GM21447 (cell line): ENCODE results near the gene TXN2.
"Not testable (repeated sequence)": the region's sequence is repeated elsewhere in the genome, so short reads cannot be mapped to it uniquely, and the experiment has no call there.

ENCODE experiments used
- ATAC-seq: cut with Tn5 transposase; IDR thresholded peaks from one replicate; pipeline ENCODE4 v1.9.1; 2021; ENCODE audit not compliant: unreplicated experiment

TXN2 gene, protein sequence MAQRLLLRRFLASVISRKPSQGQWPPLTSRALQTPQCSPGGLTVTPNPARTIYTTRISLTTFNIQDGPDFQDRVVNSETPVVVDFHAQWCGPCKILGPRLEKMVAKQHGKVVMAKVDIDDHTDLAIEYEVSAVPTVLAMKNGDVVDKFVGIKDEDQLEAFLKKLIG

DNA sequence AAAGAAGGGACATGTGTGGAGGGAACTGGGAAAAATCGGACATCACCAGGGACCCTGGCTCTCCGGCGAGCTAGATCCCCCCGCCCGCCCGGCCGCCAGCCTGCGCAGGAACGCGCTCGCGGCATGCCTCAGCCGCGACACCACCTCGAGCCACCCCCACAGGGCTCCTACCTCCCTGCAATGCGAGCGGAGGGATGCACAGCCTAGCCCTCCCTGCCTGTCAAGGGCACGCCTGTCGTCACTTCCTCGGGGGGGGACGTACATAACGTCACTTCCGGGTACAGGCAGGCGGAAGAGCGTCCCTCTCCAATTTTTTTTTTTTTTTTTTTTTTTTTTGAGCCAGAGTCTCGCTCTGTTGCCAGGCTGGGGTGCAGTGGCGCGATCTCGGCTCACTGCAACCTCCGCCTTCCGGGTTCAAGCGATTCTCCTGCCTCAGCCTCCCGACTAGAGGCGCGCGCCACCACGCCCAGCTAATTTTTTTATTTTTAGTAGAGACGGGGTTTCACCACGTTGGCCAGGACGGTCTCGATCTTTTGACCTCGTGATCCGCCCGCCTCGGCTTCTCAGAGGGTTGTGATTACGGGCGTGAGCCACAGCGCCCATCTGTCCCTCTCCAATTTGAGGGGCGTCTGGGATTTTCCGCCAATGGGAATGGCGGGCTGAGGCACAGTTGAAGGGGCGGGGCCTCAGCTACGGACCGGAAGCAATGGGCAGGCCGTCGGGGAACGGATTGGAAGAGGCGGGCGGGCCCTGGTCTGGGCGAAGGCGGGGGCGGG is at the start of gene TXN2:
TSS of gene TXN2 (minus strand) at position 248 of the 776 bp plus-strand sequence. CDS start 803 bp downstream, outside the sequence.
- ATAC-seq: peak; percentile 77

DNA sequence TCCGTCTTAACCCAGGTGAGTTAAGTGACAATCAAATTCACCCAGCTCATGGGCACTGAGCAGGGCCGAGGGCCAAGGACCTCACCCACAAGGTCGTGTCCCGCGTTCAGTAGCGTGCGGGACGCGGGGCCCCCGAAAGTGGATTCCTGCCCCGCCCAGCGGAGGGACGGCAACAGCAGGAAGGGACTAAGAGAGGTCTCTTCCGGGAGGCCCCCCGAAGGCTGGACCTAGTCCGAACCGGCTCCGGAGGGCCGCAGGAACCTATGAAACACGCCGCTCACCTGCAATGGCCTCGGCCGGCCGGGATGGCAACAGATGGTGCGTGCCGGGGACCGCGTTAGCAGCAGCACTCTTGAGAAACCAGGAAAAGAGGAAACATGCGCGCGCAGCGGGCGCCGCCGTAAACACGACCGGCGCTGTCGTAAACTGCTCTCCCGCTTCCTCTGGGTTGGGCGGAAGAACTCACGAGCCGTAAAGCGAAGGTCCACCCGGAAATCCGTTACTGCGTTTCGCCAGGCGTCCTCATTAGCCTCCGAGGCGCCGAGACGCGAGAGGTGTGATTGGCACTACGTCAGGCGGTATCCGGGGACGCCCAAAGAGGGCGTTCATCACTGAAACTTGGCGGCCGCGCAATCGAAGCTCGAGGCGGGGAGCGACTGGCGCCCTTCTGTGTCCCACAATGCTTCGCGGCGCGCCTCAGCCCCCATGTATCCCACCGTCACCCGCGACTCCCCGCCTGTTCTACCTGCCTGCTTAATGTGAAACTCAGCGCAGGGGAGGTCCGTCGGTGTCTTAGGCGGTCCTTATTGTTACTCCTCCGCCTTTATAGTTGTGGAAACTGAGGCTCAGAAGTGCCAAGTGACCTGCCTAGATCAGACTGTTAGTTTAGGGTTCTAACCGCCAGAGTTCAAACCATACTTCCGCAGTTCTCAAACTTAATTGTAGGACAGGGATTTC is 47.6 kb upstream of the TXN2 start, which contains the start of gene EIF3D:
TSS of gene EIF3D (minus strand) at position 372 of the 957 bp plus-strand sequence. CDS start 3,045 bp downstream, outside the sequence.
- peak; percentile 88 for ATAC-seq

DNA sequence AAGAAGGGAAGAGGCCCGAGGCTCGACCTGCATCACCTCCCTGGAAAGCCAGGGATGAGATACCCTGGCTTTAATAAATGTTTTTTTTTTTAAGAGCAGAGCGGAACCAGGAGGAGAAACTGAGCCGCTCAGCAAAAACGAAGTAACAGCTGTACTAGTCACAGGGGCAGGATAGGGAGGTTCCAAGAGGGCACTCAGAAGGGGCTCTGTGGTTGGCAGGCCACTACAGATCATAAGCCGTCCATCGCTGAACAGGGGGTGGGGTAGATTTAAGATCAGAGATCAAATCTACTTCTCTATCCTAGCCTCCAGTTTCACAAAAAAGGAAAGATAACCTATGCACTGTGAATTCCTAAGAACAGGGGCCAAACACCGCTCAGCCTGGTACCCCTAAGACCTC is 46.9 kb upstream of the TXN2 start:
- no peak for ATAC-seq

DNA sequence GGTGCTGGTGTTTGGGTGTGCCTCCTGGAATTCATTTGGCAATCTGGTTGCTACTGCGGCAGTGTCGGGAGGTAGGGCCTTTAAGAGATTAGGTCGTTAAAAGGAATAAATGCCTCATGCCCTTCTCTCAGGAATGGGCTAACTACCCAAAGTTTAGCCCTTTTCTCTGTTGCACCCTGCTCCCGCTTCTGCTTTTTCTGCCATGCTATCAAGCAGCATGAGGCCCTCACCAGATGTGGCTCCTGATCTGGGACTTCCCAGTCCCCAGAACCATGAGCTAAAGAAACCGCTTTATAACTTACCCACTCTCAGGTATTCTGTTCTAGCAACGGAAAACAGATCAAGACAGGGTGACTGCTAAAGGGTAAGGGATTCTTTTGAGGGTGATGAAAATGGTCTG is 41.2 kb upstream of the TXN2 start:
- no peak for ATAC-seq

DNA sequence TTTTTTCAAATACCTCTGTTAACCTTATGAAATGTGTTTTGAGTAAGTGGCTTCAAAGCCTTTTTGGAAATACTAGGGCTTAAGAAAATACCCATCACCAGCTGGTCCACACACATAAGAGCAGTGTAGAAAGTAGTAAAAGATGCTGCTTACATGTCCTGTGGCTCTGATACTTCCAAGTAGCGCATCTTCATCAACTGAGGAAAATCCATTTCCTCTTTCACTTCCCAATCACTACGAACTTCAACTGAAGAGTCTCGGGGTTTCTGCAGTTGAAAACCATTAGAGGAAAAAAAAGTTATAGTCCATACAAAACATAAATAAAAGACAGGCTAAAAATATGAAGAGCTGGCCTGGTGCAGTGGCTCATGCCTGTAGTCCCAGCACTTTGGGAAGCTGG is 39.0 kb upstream of the TXN2 start:
- ATAC-seq: no peak

DNA sequence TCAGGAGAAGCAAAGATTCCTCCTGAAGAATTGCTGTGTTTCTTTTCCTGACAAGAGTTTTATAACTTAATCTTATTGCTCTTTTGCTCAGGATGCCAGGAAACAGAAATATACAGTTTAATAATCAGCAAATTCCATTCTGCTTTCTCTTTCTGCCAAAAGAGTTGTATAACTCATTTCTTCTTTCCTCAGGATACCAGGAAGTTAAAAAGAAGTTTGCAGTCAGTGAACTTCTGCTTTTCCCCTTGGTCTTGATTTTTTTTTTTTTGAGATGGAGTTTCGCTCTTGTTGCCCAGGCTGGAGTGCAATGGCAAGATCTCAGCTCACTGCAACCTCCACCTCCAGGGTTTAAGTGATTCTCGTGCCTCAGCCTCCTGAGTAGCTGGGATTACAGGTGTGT is 38.5 kb upstream of the TXN2 start:
- not testable (repeated sequence) for ATAC-seq

DNA sequence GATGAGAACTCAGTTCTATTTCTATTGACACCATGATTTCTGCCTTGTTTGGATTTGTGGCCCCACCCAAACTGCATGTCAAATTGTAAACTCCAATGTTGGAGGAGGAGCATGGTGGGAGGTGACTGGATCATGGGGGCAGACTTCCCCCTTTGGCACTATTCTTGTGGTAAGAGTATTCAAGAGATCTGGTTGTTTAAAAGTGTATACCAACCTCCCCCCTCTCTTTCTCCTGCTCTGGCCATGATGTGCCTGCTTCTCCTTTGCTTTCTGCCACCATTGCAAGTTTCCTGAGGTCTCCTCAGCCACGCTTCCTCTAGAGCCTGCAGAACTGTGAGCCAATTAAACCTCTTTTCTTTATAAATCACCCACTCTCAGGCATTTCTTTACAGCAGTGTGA is 33.3 kb upstream of the TXN2 start:
- ATAC-seq: no peak

DNA sequence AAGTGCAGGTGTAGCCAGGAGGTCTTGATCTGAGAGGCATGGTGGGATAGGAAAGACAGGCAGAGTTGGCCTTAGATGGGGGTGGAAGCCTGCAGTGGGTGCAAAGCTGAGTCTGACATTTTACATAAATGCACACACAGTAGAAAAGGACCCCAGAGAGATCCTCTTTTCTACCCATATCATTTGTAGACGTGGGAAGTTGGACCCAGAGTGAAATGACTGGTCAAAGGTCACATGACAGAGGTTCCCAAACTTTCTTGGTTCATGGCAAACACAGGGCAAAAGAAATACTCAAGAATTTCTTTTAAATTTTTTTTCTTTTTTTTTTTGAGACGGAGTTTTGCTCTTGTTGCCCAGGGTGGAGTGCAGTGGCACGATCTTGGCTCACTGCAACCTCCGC is 31.6 kb upstream of the TXN2 start:
- ATAC-seq: no peak

DNA sequence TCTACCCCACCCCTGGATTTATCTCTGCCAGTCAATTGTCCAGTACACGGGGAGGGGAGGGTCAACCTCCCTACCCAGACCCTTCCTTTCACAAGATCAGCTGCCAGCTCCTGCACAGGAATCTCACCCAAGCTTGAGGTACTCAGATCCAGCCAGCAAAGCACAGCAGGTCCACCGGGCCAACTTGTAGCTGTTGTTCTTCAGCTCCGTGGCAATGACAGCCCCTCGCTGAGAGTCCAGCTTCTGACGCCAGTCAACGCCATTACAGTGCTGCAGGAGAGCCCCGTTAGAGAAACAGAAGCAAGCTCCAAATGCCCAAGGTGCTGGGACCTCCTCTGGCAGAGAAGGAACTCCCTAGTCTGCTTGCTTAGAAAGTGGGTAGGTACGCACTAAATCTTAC is 30.9 kb upstream of the TXN2 start:
- no peak for ATAC-seq

DNA sequence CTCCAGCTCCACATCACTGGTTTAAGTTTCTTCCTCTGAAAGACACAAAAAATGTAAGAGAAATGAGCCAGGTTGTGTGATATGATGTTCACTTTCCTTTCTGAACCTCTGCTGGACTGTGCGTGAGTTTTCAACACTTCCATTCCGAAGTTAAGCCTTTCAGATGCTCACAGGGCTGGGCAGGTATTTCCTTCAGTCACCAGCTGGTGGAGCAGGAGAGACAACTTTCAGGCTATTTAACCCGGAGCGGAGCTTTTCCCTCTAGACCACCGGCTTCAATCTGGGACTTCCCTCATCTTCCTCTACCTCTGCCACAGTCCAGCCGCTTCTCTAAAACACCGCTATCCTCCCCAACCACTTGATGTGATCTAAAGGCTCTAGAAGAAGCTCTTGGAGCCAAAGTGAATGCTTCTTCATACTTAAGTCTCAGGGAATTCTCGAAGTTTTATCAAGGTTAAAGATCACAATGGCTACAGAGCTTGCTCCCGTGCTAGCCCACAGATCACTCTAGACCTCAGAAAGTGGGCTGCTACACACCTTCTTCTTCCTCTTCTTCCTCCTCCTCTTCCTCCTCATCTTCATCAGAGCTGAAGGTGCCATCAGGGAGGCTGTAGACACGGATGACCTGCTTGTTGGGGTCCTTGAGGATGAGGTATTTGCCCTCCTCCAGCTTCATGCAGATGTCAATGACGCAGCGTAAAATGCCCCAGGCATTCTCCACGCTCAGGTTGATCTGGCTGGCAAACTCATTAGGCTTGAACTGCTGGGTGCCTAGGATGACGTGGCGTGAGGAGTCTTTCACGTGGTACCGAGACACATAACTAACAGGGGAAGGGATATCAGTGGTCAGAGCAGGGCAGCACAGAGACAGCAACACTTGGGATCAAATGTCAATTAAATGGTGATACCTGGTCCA is 29.8 kb upstream of the TXN2 start:
- ATAC-seq: no peak

DNA sequence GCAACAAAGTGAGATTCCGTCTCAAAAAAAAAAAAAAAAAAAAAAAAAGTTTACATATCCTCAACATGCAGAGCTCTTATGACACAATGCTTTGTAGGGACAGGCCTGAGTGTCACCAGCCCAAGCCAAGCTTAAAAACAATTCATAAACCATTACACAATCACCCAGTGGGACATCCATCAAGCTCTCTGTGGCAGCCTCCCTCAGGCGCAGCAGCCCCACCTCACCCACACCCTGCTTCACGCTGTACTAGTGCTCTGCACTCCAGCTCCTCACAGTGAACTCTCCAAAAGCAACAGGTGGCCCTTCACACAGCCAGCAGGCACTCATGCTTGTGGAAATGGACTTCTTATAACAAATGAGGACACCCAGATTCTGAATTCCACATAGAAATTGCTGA is 28.9 kb upstream of the TXN2 start:
- no peak for ATAC-seq

DNA sequence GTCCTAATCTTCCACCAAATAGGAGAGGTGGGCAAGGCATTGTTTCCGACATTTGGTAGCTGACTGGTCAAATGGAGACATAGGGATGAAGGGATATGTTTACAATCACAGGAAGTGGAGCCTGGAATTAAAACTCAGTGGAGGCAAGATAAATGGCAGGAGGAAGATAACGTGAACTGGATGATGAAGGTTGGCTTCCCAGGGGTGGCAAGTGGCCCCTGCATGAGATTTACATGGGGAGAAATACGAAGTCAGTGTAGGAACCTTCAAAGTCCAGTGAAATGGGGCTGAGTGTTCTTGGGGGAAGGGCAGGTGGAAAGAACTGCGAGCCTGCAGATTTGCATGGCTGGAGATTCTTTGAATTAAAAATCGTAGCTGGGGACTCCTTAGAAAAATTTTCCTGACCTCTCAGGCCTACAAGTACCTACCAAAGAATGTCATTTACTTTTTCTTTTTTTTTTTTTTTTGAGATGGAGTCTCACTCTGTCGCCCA is 26.1 kb upstream of the TXN2 start:
- no peak for ATAC-seq

DNA sequence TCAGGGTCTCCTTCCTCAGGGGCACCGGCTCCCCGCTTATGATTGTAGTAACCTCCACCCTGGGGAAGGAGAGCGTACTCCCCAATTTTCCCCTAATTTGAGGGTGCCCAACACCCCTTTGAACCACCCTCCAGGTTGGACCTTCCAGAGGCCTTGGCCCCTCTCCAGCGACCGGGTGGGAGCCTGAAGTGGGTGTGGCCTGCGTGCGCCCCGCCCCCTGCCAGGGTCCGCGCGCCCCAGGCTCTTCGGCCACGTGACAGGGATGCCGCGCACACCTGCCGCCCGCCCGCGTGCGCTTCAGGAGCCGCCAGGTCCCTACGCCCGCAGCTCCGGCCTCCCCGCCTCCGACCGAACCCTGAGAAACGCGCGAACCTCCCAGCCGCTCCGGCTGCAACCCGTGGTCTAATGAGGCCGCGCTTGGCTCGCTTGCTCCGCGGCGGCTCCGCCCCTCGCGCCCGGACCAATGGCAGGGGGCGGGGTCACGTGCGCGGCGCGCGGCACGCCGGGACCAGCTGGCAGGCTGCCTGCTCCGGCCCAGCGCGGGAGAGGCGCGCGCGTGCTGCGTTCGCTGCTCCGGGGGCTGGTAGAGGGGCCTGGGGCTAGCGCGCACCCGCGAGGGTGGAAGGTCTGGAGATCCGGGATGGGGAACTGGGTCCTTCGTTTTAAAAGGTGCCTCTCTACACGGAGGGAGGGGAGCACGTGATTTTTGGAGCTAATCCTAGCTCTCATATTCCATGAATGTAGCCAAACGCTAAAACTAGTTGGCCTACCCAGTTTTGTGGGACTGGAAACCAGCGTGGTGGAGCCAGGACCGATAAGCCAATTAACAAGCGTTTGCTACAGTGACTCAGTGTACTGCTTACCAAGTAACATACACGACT is 25.4 kb upstream of the TXN2 start, which contains the start of gene FOXRED2:
TSS of gene FOXRED2 (minus strand) at position 404 of the 881 bp plus-strand sequence. CDS start 618 bp downstream, outside the sequence.
- peak; percentile 62 for ATAC-seq

DNA sequence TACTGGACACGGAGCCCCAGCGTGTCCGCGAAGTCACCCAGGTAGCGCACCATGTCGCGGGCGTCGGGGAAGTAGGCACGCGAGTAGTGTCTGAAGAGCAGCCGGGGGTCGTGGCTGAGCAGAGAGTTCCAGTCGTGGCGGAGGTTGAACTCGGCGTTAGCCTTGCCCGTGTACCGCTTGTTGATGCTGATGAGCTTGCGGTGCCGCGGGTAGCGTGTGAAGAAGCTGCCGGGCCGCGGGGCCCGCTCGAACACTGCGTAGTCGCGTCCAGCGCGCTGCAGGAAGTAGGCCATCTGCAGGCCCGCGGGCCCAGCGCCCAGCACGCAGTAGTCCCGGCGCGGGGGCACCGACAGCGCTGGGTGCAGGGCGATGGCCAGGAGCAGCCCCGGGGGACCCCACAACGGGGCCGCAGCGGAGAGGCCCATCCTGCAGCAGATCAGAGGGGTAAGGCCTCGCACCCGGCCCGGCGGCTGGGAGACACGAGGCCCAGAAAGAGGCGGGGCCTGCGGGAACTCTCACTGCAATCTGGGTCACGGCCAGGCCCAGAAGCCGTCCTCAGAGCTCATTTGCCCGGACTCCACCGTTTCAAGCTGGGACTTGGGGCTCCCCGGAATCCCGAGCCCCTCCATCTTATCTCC is 24.7 kb upstream of the TXN2 start:
- ATAC-seq: no peak

DNA sequence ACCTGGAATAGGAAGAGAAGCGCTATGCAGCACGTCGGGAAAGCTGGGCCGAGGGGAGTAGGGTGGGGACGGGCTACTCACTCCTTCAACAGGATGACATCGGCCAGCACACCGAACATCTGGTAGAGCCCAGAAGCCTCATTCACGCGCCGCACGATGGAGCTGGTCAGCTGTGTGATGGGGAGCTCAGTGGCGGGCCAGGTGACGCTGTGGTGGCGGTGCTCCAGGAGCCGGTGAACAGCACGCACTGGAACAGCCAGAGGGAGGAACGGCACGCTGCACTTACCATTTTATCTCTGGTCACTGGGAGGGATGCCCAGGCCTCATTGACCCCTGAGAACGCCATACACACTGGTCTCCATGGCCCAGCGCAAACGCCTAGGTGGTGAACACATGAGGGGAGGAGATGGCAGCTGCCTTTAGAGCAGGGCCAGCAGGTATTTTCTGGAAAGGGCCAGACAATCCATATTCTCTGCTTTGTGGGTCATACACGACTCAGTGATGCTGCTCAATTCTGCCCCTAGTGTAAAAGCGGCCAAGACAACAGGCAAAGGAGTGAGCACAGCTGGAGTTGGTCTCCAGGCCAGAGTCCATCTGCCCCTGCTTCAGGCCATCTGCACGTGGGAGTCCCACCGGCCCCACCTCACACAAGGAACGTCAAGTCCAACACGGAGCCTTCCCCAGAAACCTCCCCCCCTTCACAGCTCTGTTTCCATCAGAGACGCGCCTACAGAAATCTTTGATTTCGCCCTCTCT is 16.6 kb upstream of the TXN2 start:
- no peak for ATAC-seq

DNA sequence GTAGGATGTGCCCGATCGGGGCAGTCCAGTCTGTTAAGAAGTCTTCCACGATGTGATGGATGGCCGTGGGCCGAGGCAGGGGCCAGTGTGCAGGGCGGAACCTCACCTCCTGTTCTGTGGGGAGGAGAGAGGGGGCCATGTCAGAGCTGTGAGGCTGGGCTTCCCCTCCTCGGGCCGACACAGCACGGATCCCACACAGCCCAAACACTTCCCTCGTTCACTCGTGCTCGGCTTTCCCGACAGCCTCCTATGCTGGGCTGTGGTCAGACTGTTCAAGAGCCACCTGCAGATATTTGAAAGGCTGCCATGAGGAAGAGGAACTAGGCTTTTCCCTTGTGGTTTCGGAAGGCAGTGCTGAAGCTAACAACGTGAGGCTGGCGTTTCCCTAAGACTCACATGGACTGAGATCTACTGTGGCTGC is 12.3 kb upstream of the TXN2 start:
- ATAC-seq: peak; percentile 57

DNA sequence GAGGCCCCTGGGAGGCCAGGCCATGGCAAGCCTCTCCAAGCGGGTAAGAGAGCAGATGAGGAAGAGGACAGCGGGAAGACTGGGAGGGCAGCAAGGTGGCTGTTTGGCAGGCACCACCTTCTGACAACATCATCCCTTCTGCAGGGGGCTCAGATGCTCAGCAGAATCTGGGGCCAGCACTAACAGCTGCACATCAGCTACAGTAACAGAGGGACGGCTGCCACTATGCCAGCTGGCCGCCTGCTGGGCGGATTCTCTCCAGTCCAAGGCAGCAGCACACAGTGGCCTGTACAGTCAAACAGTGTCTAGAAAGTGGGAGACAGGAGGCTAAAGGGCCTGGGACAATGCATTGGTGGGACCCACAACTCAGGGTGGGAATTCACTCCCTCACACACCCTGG is 10.7 kb upstream of the TXN2 start:
- no peak for ATAC-seq

DNA sequence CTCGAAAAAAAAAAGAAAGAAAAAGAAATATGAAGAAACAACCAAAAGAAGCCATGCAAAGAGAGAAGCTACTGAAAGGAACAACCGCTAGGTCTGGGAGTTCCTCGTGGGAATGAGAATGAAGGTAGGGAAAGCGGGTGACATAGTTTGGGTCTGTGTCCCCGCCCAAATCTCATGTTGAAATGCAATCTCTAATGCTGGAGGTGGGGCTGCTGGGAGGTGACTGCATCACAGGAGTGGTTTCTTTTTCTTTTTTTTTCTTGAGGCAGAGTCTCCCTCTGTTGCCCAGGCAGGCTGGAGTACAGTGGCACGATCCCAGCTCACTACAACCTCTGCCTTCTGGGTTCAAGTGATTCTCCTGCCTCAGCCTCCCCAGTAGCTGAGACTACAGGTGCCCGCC is 9.7 kb upstream of the TXN2 start:
- no peak for ATAC-seq
